Breast epithelium (tissue), 4 donors: ENCODE data around the gene PARVA. TPM values are rescaled to one million over a fixed set of nuclear protein-coding genes. Genes with fewer than 3 reads are reported as not detected.
"Not testable (repeated sequence)": the region's sequence is repeated elsewhere in the genome, so short reads cannot be mapped to it uniquely, and the experiment has no call there.

Experiments
- DNase-seq, 2 donors: peaks; one replicate each; pipeline ENCODE4 v3.0.0-alpha.2; 2019; ENCODE audit warnings: low spot score in 2 of 2
- H3K27ac ChIP-seq, 2 donors: fragments of 200-600 bp; sonication (generic) in 1 of 2; one replicate each; pipeline ENCODE4 v1.5.1; 2016 to 2019; ENCODE audit warnings: mild to moderate bottlenecking in 1 of 2
- H3K27me3 ChIP-seq, 2 donors: fragments of 200-600 bp; sonication (generic) in 1 of 2; one replicate each; pipeline versions ENCODE4 v1.5.1 to v1.6.0; 2017 to 2019; ENCODE audit warnings: control low read depth in 1 of 2, mild to moderate bottlenecking in 1 of 2
- H3K36me3 ChIP-seq: fragments of 200-600 bp; one replicate; pipeline ENCODE4 v1.5.1; 2019
- H3K4me1 ChIP-seq, 2 donors: fragments of 200-600 bp; sonication (generic); one replicate each; pipeline ENCODE4 v1.5.1; 2016 to 2019; ENCODE audit warnings: control low read depth in 1 of 2
- H3K4me3 ChIP-seq, 3 donors: fragments of 200-600 bp; sonication (generic); 1 replicate in 2 of 3; 2 replicates in 1 of 3; pipeline ENCODE4 v1.5.1; 2016 to 2019; ENCODE audit warnings: mild to moderate bottlenecking in 3 of 3, moderate library complexity in 2 of 3
- H3K9me3 ChIP-seq, 2 donors: fragments of 200-600 bp; sonication (generic) in 1 of 2; one replicate each; pipeline ENCODE4 v1.5.1; 2016 to 2019; ENCODE audit warnings: control low read depth in 1 of 2
- POLR2A ChIP-seq: fragments of 450-650 bp; IDR thresholded peaks from one replicate; pipeline ENCODE4 v1.6.1; 2016; ENCODE audit warnings: antibody characterized with exemption, mild to moderate bottlenecking, moderate library complexity
- POLR2AphosphoS5 ChIP-seq, 3 donors: sonication (generic); formaldehyde crosslinking; IDR thresholded peaks; one replicate each; pipeline ENCODE4 v1.6.1; 2017; ENCODE audit warnings: antibody characterized with exemption in 3 of 3
- intact Hi-C: fragments of 100-400 bp; cut with DNase I; formaldehyde crosslinking; loops from one replicate; pipeline ENCODE4 v1.15.1; 2023; ENCODE audit warnings: low total_unique reads
- total RNA-seq, 3 donors: library from RNA; depleted of rRNA; stranded (reverse); fragments of >200 nt; gene quantifications; one replicate each; pipeline ENCODE4 v1.1.0, GENCODE V29; 2016
- TF ChIP-seq, protein P1 (sequence below), 3 donors: fragments of 450-650 bp; IDR thresholded peaks; one replicate each; pipeline ENCODE4 v1.5.1; 2016 to 2017; ENCODE audit warnings: antibody characterized with exemption in 3 of 3, mild to moderate bottlenecking in 3 of 3, moderate library complexity in 3 of 3

The PARVA gene
- total RNA-seq, 3 donors from 2014 or later = 50.5 to 109 (median 60.4) TPM

GRCh38 chr11:12358302-12359188 is 18.8 kb upstream of the PARVA start:
- H3K4me3 ChIP-seq = no peak overlapping the region
- no peaks in the 10 kb centered on the region for H3K4me1 ChIP-seq
- intact Hi-C loops = no loop called here

GRCh38 chr11:12359761-12360160 is 17.6 kb upstream of the PARVA start:
- TF ChIP-seq, protein P1, sequence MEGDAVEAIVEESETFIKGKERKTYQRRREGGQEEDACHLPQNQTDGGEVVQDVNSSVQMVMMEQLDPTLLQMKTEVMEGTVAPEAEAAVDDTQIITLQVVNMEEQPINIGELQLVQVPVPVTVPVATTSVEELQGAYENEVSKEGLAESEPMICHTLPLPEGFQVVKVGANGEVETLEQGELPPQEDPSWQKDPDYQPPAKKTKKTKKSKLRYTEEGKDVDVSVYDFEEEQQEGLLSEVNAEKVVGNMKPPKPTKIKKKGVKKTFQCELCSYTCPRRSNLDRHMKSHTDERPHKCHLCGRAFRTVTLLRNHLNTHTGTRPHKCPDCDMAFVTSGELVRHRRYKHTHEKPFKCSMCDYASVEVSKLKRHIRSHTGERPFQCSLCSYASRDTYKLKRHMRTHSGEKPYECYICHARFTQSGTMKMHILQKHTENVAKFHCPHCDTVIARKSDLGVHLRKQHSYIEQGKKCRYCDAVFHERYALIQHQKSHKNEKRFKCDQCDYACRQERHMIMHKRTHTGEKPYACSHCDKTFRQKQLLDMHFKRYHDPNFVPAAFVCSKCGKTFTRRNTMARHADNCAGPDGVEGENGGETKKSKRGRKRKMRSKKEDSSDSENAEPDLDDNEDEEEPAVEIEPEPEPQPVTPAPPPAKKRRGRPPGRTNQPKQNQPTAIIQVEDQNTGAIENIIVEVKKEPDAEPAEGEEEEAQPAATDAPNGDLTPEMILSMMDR (IDR thresholded peaks at IDR 0.05) = no peak
- no peak for TF ChIP-seq POLR2A
- TF ChIP-seq POLR2AphosphoS5 (IDR thresholded peaks at IDR 0.05) = no peak
- H3K27ac ChIP-seq = no peak overlapping the region
- no peak for DNase-seq
- intact Hi-C loops = loop anchor here (5.0 kb wide), 1 partner anchor 672 kb away; no protein-coding TSS in a partner anchor
- H3K36me3 ChIP-seq = no peaks in the 10 kb centered on the region
- no peaks in the 10 kb centered on the region for H3K27me3 ChIP-seq
- H3K9me3 ChIP-seq = no peaks in the 10 kb centered on the region
- H3K4me3 ChIP-seq = no peak overlapping the region
- H3K4me1 ChIP-seq = no peaks in the 10 kb centered on the region

More at GRCh38 chr11:12358302-12359188, 18.8 kb upstream of the PARVA start:
- no peak for DNase-seq
- no peaks in the 10 kb centered on the region for H3K9me3 ChIP-seq
- TF ChIP-seq, protein P1 (IDR thresholded peaks at IDR 0.05) = no peak
- no peak for TF ChIP-seq POLR2A
- TF ChIP-seq POLR2AphosphoS5 (IDR thresholded peaks at IDR 0.05) = no peak
- H3K36me3 ChIP-seq = no peaks in the 10 kb centered on the region
- no peak overlapping the region for H3K27ac ChIP-seq
- no peaks in the 10 kb centered on the region for H3K27me3 ChIP-seq

GRCh38 chr11:12361682-12362081 is 15.7 kb upstream of the PARVA start:
- Histone ChIP-seq H3K36me3 (no peaks in the 10 kb centered on the region), H3K9me3 (no peaks in the 10 kb centered on the region), H3K27me3 (no peaks in the 10 kb centered on the region), H3K27ac (no peak overlapping the region), H3K4me3 (no peak overlapping the region), H3K4me1 (no peaks in the 10 kb centered on the region)
- TF ChIP-seq, protein P1 (IDR thresholded peaks at IDR 0.05) = no peak
- TF ChIP-seq POLR2A (no peak), POLR2AphosphoS5 (IDR thresholded peaks at IDR 0.05) (no peak)
- DNase-seq = no peak
- intact Hi-C loops = loop anchor here (5.0 kb wide), 1 partner anchor 674 kb away; no protein-coding TSS in a partner anchor

- no peaks in the 10 kb centered on the region for H3K9me3 ChIP-seq
- TF ChIP-seq POLR2AphosphoS5 (IDR thresholded peaks at IDR 0.05) = no peak
- TF ChIP-seq POLR2A = no peak
- TF ChIP-seq, protein P1 (IDR thresholded peaks at IDR 0.05) = no peak
- no peak for DNase-seq
- no peak overlapping the region for H3K27ac ChIP-seq
- H3K36me3 ChIP-seq = no peaks in the 10 kb centered on the region
- H3K4me1 ChIP-seq = no peaks in the 10 kb centered on the region
- intact Hi-C loops = loop anchor here (5.0 kb wide), 1 partner anchor 676 kb away; no protein-coding TSS in a partner anchor
- H3K4me3 ChIP-seq = no peak overlapping the region
- H3K27me3 ChIP-seq = no peaks in the 10 kb centered on the region
Observed at GRCh38 chr11:12362857-12363256, 14.5 kb upstream of the PARVA start.

DNA sequence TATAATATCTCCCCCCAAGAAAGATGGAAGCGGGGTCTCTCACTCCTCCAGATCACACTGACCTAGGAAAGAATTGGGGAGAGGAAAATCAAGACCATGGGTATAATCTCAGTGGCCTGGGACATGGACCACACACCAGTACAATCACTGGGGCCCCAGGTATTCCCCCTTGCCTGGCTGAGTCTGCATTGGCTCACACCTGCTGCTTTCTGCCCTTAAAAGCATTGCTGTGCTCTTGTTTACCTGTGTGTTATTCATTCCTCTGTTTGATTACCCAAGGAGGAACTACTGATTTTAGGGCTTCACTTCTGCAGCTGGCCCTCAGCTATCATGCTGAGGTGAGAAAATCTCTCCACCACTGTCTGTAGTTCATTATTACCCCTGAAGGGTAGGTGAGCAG is 14.0 kb upstream of the PARVA start:
- no peak overlapping the region for H3K4me3 ChIP-seq
- intact Hi-C loops = loop anchor here (5.0 kb wide), 1 partner anchor 676 kb away; no protein-coding TSS in a partner anchor
- H3K4me1 ChIP-seq = no peaks in the 10 kb centered on the region
- no peaks in the 10 kb centered on the region for H3K27me3 ChIP-seq
- H3K36me3 ChIP-seq = no peaks in the 10 kb centered on the region
- no peaks in the 10 kb centered on the region for H3K9me3 ChIP-seq
- TF ChIP-seq, protein P1 (IDR thresholded peaks at IDR 0.05) = no peak
- TF ChIP-seq POLR2AphosphoS5 (IDR thresholded peaks at IDR 0.05) (no peak), POLR2A (no peak)
- no peak for DNase-seq
- no peak overlapping the region for H3K27ac ChIP-seq

DNA sequence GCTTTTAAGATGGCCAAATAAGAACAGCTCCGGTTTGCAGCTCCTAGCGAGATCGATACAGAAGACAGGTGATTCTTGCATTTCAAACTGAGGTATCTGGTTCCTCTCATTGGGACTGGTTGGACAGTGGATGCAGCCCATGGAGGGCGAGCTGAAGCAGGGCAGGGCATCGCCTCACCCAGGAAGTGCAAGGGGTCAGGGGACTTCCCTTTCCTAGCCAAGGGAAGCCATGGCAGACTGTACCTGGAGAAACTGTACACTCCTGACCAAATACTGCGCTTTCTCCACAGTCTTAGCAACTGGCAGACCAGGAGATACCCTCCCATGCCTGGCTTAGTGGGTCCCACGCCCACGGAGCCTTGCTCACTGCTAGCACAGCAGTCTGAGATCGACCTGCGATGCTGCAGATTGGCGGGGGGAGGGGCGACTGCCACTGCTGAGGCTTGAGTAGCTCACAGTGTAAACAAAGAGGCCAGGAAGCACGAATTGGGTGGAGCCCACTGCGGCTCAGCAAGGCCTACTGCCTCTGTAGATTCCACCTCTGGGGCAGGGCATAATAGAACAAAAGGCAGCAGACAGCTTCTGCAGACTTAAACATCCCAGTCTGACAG is 11.3 kb upstream of the PARVA start:
- H3K9me3 ChIP-seq, H3K27me3 ChIP-seq, H3K36me3 ChIP-seq, H3K4me3 ChIP-seq, H3K4me1 ChIP-seq, H3K27ac ChIP-seq, intact Hi-C loops: not testable (repeated sequence)
- DNase-seq = peak in 1 of 2 donors; percentile 60

- H3K9me3 ChIP-seq, H3K36me3 ChIP-seq, intact Hi-C loops, H3K27me3 ChIP-seq, DNase-seq, H3K4me3 ChIP-seq, H3K4me1 ChIP-seq, H3K27ac ChIP-seq: not testable (repeated sequence)
Observed at GRCh38 chr11:12367057-12367456, 10.3 kb upstream of the PARVA start.
